Occipital lobe (tissue), 2 donors: ENCODE measurements around the gene PVALB. TPM values are rescaled to one million over a fixed set of nuclear protein-coding genes. Genes with fewer than 3 reads are reported as not detected.

Experiments used
- DNase-seq: peaks from one replicate; lab custom pipeline; 2025; lab: John Stamatoyannopoulos, UW
- total RNA-seq: library from RNA; depleted of rRNA; stranded (reverse); fragments of >200 nt; gene quantifications from one replicate; pipeline ENCODE4 v1.2.3, GENCODE V29; 2014

The PVALB gene
- total RNA-seq, 1 donor from 2014 or later = 0.62 TPM

DNA sequence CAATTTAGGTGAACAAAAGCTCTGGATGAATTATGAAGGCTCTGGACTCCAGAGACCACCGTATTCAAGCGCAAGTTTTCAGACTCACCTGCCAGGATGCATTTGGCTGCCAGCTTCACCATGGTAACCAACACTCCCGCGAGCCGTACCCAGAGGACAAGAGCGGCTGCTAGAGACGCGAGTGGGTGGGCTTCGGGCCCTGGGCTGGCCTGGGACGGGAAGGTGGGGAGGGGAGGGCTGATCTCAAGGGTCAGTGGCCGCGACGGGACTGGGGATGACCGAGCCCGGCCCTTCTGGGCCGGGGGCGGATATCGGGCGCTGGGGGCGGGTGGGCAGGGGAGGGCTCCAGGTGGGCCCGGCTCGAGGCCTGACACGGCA, 41.3 kb downstream of the PVALB start:
- DNase-seq = no peak

- no peak for DNase-seq
Measured at GRCh38 chr22:36773935-36774334, 42.9 kb downstream of the PVALB start.

DNA sequence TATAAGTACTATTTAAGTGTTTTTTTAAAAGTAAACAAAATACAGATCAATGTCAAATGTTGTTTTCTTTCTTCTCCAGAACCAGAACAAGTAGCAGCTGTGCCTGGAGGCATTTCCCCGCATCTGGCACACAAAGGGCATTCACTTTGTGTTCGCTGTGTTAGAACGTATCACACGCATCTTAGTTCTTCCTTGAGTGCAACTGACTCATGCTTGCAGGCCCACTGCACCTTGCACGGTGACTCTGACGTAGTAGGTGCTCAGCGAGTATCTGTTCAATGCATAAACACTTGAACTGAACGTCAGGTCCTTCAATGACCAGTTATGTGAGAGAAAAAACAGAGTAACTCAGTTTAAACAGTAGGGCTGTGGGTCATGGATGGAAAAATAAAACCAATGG, 44.4 kb downstream of the PVALB start:
- no peak for DNase-seq

- no peak for DNase-seq
Measured at GRCh38 chr22:36771356-36772063, 45.3 kb downstream of the PVALB start.

- DNase-seq = no peak
Measured at GRCh38 chr22:36770513-36771231, 46.2 kb downstream of the PVALB start.

GRCh38 chr22:36769541-36770512, 47.0 kb downstream of the PVALB start:
- DNase-seq = no peak

DNA sequence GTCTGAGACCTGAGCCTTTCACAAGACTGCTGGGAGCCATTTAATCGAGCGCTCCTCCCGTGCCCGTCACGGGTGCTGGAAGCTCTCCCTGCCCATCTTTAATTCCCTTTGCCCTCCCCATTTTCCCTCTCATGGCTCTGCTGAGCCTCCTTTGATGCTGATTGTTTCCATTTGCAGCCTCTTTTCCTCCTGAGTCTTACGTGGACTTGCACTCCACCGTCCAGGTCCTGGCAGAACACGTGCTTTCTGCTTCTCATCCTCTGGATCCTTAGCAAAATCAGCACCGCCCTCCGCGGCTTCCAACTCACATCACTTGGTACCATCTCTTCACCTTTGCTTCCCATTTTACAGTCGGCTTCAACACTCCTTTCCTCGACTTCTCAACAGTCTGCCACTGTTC, 48.2 kb downstream of the PVALB start:
- DNase-seq = no peak

DNA sequence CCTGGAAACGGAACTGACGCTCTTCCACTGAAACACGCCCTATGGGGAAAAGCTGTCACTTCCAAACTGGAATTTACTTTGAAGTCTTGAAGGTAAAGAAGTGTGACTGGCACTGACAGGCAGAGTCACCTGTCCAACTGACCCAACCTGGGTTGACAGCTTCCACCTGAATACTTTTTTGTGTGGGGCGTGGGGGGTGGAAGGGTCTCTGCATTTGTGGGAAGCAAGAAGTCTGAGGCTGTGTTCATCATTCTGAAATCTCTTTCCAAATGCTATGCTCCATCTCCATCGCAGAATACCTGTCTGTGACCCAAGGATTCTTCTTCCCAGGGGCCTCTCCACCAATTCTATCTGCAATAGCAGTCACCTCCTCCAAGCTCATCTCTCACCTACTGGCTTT, 48.7 kb downstream of the PVALB start:
- DNase-seq = no peak

DNA sequence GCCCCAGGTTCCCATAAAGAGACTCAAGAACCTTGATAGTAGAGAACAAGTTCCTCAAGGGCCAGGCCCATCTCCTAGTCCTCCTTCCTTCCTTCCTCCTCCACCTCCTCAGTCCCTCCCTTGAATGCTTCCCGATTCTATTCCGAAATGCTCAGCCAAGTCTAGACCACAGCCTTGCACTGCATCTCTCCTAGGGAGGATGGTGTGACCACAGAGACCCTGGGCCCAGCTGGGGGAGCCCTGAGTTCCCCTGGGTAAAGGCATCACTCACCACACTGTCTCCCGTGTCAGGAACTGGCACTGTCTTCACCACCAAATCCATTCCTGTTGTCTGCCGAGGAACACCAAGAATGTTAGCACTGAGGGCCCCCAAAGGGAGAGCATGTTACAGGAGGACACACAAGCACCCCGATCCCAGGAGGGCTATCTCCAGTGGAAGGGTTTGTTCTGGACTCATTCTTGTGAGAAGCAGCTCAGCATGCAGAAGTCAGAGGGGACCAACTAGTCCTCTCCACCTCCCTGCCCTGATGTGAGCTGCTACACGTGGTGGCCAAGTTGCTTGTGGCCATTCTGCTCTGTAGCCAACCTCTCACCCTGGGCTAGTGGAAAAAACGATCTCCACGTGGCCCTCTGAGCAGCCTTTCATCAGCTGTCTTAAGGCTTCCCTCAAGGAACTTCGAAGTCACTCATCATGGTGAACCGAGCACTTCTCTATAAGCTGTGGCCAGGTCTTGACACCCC, 49.6 kb downstream of the PVALB start:
- DNase-seq = no peak

GRCh38 chr22:36765943-36766450, 50.8 kb downstream of the PVALB start:
- no peak for DNase-seq

GRCh38 chr22:36765131-36765942, 51.5 kb downstream of the PVALB start:
- no peak for DNase-seq

DNA sequence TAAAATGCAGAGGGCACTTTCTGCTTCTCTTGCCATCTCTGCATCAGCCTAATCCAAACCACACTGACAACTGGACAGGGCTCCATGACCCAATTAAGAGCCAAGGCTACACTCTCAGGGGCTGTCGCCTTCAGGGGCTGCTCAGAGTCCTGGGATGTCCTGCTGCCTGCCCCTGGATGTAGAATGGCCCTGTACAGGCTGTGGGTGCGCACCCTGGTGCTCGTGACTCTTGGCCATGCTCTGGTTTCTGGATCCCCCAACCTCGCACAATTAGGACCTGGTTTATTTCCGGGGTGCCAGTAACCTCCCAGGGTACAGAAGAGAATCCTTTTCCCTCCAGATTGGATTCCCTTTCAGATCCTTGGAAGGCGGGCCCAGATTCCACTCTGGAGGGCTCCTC, 52.2 kb downstream of the PVALB start:
- DNase-seq = no peak

DNA sequence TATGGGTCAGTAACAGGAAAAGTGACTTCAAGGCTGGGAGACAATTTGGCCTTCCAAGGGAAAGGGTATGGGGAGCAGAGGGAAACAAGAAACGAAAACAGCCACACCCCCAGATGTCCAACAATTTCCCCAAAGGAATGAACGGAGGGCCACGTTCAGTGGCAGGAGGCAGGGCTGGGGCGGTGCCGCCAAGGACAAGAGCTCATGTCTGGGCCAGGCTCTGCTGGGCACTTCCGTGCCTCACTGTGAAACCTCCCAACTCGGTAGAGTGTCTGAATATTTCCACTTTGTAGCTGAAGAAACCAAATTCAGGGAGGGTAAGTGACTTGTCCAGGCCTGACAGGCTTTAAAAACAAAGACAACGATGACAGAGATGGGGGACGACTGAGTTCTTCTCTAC, 52.8 kb downstream of the PVALB start:
- no peak for DNase-seq

DNA sequence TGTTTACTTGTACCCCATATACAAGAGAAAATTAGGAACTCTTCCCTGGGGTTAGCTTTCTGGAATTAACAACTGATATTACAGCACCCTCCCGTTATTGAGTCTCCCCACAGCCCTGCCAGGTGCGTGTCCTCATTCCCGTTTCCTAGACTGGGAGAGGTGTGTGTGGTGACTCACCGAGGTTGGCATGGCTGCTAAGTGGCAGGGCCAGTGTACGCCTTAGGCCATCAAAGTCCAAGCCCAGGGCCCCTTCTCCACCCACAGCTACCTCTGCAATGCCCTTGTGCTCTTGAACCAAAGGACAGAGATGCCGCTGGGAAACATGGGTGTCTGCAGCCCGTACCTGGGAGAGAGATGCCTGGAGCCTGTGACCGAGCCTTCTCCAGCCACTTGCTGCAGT, 53.3 kb downstream of the PVALB start:
- no peak for DNase-seq

DNA sequence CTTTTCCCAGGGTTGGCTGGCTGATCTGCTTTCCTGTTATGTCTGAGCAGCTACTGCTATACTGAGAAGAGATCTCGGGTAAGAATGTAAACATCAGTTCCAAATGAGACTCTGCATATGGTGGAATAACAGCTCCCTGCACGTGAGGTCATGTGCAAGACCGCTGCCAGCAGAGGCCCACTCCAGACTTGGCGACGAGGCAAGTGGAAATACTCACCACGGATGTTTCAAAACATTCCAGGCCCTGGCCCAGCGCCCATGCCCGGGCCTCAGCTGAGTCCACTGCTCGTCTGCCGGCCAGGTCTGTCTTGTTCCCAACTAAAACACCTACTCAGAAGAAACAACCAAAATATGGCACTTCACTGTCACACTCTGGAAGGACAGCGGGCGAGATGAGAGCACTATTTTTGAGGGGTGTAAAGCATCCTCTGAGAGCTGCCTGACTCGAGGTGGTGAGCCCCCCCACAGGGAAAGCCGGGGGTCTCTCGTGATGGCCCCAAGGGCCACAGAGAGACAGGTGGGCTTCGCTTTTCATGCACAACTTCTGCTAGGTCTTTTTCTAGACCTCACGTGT, 54.1 kb downstream of the PVALB start:
- DNase-seq = no peak

DNA sequence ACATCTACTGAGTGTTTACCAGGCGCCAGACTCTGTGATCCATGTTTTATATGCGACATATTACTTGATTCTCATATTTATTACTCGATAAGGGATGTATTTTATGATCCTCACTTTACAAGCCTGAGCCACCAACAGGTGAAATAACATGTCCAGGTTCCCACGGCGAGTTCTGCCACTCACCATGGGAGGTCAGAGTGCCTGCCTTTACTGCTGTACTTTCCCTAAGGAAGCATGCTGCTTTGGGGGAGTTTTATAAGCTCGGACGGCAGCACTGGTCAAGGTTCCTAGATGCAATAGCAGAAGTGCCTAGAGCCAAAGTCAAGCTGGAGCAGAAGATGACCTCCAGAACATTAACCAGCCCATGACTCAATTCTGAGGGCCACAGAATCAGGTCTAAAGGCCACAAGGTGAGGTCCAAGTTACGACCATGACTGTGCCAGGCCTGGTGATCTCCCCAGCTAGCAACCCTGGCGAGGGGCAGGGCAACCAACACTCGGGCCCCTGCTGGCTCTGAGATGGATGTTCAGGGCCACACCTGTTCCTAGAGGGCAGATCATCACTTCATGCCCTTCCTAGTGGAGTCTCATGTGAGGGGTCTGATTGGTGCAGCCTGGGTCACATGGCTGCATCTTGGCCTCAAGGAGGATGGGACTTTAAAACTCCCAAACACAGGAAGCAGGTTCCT, 55.1 kb downstream of the PVALB start:
- no peak for DNase-seq

DNA sequence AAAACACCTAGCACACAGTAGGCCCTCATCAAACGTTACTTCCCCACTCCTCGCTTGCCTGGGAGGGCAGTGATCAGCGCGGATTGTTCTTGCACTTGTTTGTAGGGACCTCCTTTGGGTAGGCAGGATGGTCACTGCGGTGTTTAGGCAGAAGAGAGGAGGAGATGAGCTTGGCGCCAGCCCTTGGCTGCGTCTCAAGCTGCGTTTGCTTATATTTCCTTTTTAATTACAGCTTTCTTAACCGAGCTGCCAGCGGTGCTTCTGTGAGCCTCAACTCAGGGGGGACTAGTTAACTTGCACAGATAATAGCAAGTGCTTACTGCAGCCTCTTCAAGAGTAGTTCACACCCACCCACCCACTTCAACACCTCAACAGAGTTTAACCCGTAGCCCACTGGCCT, 56.0 kb downstream of the PVALB start:
- no peak for DNase-seq

DNA sequence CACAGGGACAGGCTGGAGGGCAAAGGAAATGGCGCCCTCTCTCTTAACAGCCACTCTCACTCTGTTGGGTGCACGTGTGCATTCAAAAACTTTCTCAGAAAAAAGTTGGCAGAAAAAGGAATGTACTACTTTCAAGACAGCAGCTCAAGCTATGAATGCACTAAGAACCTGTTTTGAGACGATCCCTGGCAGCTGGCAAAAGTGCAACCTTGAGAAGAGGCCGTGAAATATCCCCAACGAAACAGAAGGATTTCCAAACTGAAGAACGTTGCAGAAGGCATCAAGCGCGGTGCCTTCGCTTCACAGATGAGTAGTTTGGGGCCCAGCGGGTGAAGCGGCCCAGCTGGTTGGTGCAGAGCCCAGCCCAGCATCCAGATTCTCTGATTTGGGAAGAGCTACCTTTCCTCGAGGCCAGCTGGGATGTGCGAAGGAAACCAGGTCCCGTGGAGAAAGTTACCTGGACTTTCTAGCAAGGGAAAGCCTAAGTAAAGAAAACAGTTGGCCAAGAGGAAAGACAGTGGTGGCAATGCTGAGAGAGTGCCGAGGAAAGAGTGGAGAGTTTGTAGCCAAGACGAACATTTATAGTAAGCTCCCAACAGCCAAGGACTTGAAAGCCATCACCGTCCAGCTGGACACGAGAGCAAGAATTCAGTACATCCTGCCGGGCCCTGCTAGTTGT, 57.2 kb downstream of the PVALB start:
- DNase-seq = no peak

DNA sequence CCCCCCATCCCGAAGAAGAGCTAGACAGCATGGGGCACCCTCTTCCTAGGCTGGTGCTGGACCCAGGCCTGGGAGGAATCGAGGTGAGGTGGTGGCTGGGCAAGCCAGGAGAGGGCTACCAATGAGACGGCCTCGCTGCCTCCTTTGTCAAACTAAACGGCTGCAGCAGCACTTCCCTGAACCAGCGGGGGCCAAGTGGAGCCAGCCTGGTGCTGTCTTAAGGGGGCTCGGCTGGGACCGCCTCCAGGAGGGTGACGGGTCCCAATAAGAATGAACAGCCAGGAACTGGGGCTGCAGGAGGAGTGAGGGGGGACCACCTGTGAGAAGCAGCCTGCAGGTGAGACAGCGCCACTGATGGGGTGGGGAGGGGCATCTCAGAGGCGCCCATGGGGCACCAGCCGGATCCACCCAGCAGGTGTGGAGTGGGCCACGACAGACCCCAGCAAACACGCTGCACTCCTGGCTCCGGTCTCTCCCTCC, 58.0 kb downstream of the PVALB start:
- DNase-seq = no peak
